Karpas-422 (cell line): ENCODE results near the gene TBL2. TPM values are rescaled to one million over a fixed set of nuclear protein-coding genes. Genes with fewer than 3 reads are reported as not detected.
A peak's percentile ranks its signal among the peaks of the same experiment; 100 is the strongest.
"Not testable (repeated sequence)": the region's sequence is repeated elsewhere in the genome, so short reads cannot be mapped to it uniquely, and the experiment has no call there.

Experiments
- DNase-seq: peaks from one replicate; pipeline ENCODE4 v3.0.0-alpha.2; 2015
- H2AFZ ChIP-seq: fragments of 200-600 bp; sonication (generic); 2 replicates; pipeline ENCODE4 v1.6.1; 2014; ENCODE audit warnings: antibody characterized with exemption, low read length, mixed read lengths
- H3K27ac ChIP-seq: fragments of 200-600 bp; sonication (generic); 2 replicates; pipeline ENCODE4 v1.5.1; 2014; ENCODE audit warnings: mild to moderate bottlenecking, low read length, moderate library complexity
- H3K27me3 ChIP-seq: fragments of 200-600 bp; sonication (generic); 2 replicates; pipeline ENCODE4 v1.6.1; 2014; ENCODE audit warnings: low read length, mixed read lengths
- H3K36me3 ChIP-seq: fragments of 200-600 bp; sonication (generic); 2 replicates; pipeline ENCODE4 v1.6.1; 2014; ENCODE audit warnings: low read length, mixed read lengths; ENCODE audit not compliant: insufficient read depth
- H3K4me1 ChIP-seq: fragments of 200-600 bp; sonication (generic); 2 replicates; pipeline ENCODE4 v1.6.1; 2014; ENCODE audit warnings: mild to moderate bottlenecking, low read length, mixed read lengths
- H3K4me2 ChIP-seq: fragments of 200-600 bp; sonication (generic); 2 replicates; pipeline ENCODE4 v1.6.1; 2014; ENCODE audit warnings: low read length, low read depth, mild to moderate bottlenecking; ENCODE audit not compliant: poor library complexity, severe bottlenecking
- H3K4me3 ChIP-seq: fragments of 200-600 bp; sonication (generic); 2 replicates; pipeline ENCODE4 v1.5.1; 2014; ENCODE audit warnings: mild to moderate bottlenecking, antibody characterized with exemption, low read length, mixed read lengths
- H3K79me2 ChIP-seq: fragments of 200-600 bp; sonication (generic); 2 replicates; pipeline ENCODE4 v1.6.1; 2014; ENCODE audit warnings: mild to moderate bottlenecking, low read length, mixed read lengths
- H3K9ac ChIP-seq: fragments of 200-600 bp; sonication (generic); 2 replicates; pipeline ENCODE4 v1.6.0; 2014; ENCODE audit warnings: low read length
- H3K9me2 ChIP-seq: fragments of 200-600 bp; sonication (generic), shearing (Covaris generic); replicated peaks from 2 replicates; pipeline ENCODE4 v1.6.0; 2014; ENCODE audit warnings: mild to moderate bottlenecking, low read length, moderate library complexity; ENCODE audit not compliant: insufficient read depth
- H3K9me3 ChIP-seq: fragments of 300-700, 200-600 bp; sonication (generic); 2 replicates; pipeline ENCODE4 v1.6.1; 2014; ENCODE audit warnings: low read length, mixed read lengths
- H4K20me1 ChIP-seq: fragments of 200-600 bp; sonication (generic); 2 replicates; pipeline ENCODE4 v1.6.1; 2014; ENCODE audit warnings: mild to moderate bottlenecking, antibody characterized with exemption, low read length, low read depth; ENCODE audit not compliant: insufficient read depth
- total RNA-seq: library from RNA; depleted of rRNA; stranded (reverse); fragments of >200 nt; shearing (Covaris generic); gene quantifications from 2 replicates; pipeline ENCODE4 v1.2.3, GENCODE V29; 2014; ENCODE audit warnings: low replicate concordance

The TBL2 gene
- total RNA-seq, 1 experiment from 2014 or later: 27.5 TPM

GRCh38 chr7:73526896-73527821 lies 51.2 kb downstream of the TBL2 start:
- DNase-seq: peak; percentile 48
- H3K9me3 ChIP-seq: no peaks in the 10 kb centered on the region
- no peaks in the 10 kb centered on the region for H4K20me1 ChIP-seq
- H3K4me2 ChIP-seq: peak overlapping the region; percentile 26
- H3K4me1 ChIP-seq: peaks cover 35% of the 10 kb centered on the region
- H3K4me3 ChIP-seq: no peak overlapping the region
- H3K9ac ChIP-seq: peak overlapping the region; percentile 36; the same call in 1 of the 2 replicates
- H2AFZ ChIP-seq: no peak overlapping the region
- no peaks in the 10 kb centered on the region for H3K36me3 ChIP-seq
- no peaks in the 10 kb centered on the region for H3K27me3 ChIP-seq
- peak overlapping the region; percentile 62 for H3K27ac ChIP-seq
- no peaks in the 10 kb centered on the region for H3K9me2 ChIP-seq
- H3K79me2 ChIP-seq: peaks cover 8% of the 10 kb centered on the region; the same call in 1 of the 2 replicates

- H3K4me1 ChIP-seq: peaks cover 35% of the 10 kb centered on the region
- DNase-seq, H3K27me3 ChIP-seq, H3K9me3 ChIP-seq, H3K36me3 ChIP-seq, H4K20me1 ChIP-seq, H3K9me2 ChIP-seq, H2AFZ ChIP-seq, H3K4me3 ChIP-seq: not testable (repeated sequence)
- H3K79me2 ChIP-seq: peaks cover 15% of the 10 kb centered on the region
- H3K27ac ChIP-seq: peak overlapping the region; percentile 51; the same call in 1 of the 2 replicates
- peak overlapping the region; percentile 55 for H3K4me2 ChIP-seq
- H3K9ac ChIP-seq: peak overlapping the region; percentile 65; the same call in 1 of the 2 replicates
These were observed 52.3 kb downstream of the TBL2 start for GRCh38 chr7:73526158-73526494.

GRCh38 chr7:73522105-73522872 lies 56.1 kb downstream of the TBL2 start, which contains the start of gene BAZ1B:
TSS of gene BAZ1B (minus strand) at chr7:73522293. CDS start at chr7:73521933, 360 bp downstream.
- peak; percentile 99 for DNase-seq
- Histone ChIP-seq H3K4me1 (peaks cover 53% of the 10 kb centered on the region), H3K27ac (peak within 1 kb of the TSS; percentile 79), H3K9me2 (no peaks in the 10 kb centered on the region), H3K79me2 (peaks cover 51% of the 10 kb centered on the region), H3K36me3 (peaks cover 22% of the 10 kb centered on the region), H2AFZ (peak within 1 kb of the TSS; percentile 35), H3K4me2 (peak within 1 kb of the TSS; percentile 94), H3K27me3 (no peaks in the 10 kb centered on the region), H3K9ac (peak within 1 kb of the TSS; percentile 98), H4K20me1 (peaks cover 25% of the 10 kb centered on the region), H3K9me3 (no peaks in the 10 kb centered on the region), H3K4me3 (peak within 1 kb of the TSS; percentile 84)

- H3K36me3 ChIP-seq: peaks cover 26% of the 10 kb centered on the region
- H3K79me2 ChIP-seq: peaks cover 57% of the 10 kb centered on the region
- no peaks in the 10 kb centered on the region for H3K27me3 ChIP-seq
- no peak for DNase-seq
- H3K9me2 ChIP-seq: no peaks in the 10 kb centered on the region
- peaks cover 28% of the 10 kb centered on the region for H4K20me1 ChIP-seq
- H3K9me3 ChIP-seq: no peaks in the 10 kb centered on the region
- H3K4me2 ChIP-seq: peak overlapping the region; percentile 94
- peaks cover 47% of the 10 kb centered on the region for H3K4me1 ChIP-seq
- peak overlapping the region; percentile 79 for H3K27ac ChIP-seq
- H3K4me3 ChIP-seq: peak overlapping the region; percentile 84
- no peak overlapping the region for H2AFZ ChIP-seq
- H3K9ac ChIP-seq: peak overlapping the region; percentile 98
These were observed 56.7 kb downstream of the TBL2 start for GRCh38 chr7:73521636-73522104.

GRCh38 chr7:73520673-73521635 lies 57.4 kb downstream of the TBL2 start:
- DNase-seq: peak; percentile 69
- peaks cover 47% of the 10 kb centered on the region for H3K4me1 ChIP-seq

GRCh38 chr7:73519867-73520672 lies 58.3 kb downstream of the TBL2 start:
- peaks cover 32% of the 10 kb centered on the region for H3K36me3 ChIP-seq
- H4K20me1 ChIP-seq: peaks cover 32% of the 10 kb centered on the region
- peak overlapping the region; percentile 84 for H3K4me3 ChIP-seq
- peak overlapping the region; percentile 94 for H3K4me2 ChIP-seq
- peak overlapping the region; percentile 98 for H3K9ac ChIP-seq
- H3K27ac ChIP-seq: peak overlapping the region; percentile 79
- peaks cover 44% of the 10 kb centered on the region for H3K4me1 ChIP-seq
- peak; percentile 49 for DNase-seq
- H3K79me2 ChIP-seq: peaks cover 73% of the 10 kb centered on the region
- no peak overlapping the region for H2AFZ ChIP-seq
- H3K9me3 ChIP-seq: no peaks in the 10 kb centered on the region
- H3K9me2 ChIP-seq: no peaks in the 10 kb centered on the region
- H3K27me3 ChIP-seq: no peaks in the 10 kb centered on the region

More at GRCh38 chr7:73520673-73521635, 57.4 kb downstream of the TBL2 start:
- no peaks in the 10 kb centered on the region for H3K9me2 ChIP-seq
- H3K9ac ChIP-seq: peak overlapping the region; percentile 98
- H4K20me1 ChIP-seq: peaks cover 28% of the 10 kb centered on the region
- peak overlapping the region; percentile 84 for H3K4me3 ChIP-seq
- H3K9me3 ChIP-seq: no peaks in the 10 kb centered on the region
- H3K79me2 ChIP-seq: peaks cover 64% of the 10 kb centered on the region
- no peak overlapping the region for H2AFZ ChIP-seq
- H3K27me3 ChIP-seq: no peaks in the 10 kb centered on the region
- peak overlapping the region; percentile 94 for H3K4me2 ChIP-seq
- peaks cover 30% of the 10 kb centered on the region for H3K36me3 ChIP-seq
- peak overlapping the region; percentile 79 for H3K27ac ChIP-seq

- peaks cover 41% of the 10 kb centered on the region for H3K36me3 ChIP-seq
- H3K9me2 ChIP-seq: no peaks in the 10 kb centered on the region
- no peaks in the 10 kb centered on the region for H3K27me3 ChIP-seq
- H3K27ac ChIP-seq: no peak overlapping the region
- H2AFZ ChIP-seq: no peak overlapping the region
- H3K4me3 ChIP-seq: no peak overlapping the region
- H3K4me2 ChIP-seq: peak overlapping the region; percentile 94
- H3K9me3 ChIP-seq: no peaks in the 10 kb centered on the region
- H3K9ac ChIP-seq: no peak overlapping the region
- H3K79me2 ChIP-seq: peaks cover 88% of the 10 kb centered on the region
- peaks cover 36% of the 10 kb centered on the region for H4K20me1 ChIP-seq
- no peak for DNase-seq
- H3K4me1 ChIP-seq: peaks cover 34% of the 10 kb centered on the region
These were observed 59.9 kb downstream of the TBL2 start for GRCh38 chr7:73518470-73518869.
